Activated B cell treated with CpG ODN at 0.5 μM for 24 hours (primary cell): ENCODE results near the gene CNTN4. TPM values are rescaled to one million over a fixed set of nuclear protein-coding genes. Genes with fewer than 3 reads are reported as not detected.

Experiments used
- ATAC-seq: fragments of 200-7000 bp; cut with Tn5 transposase; one replicate; pipeline ENCODE4 v1.10.0; 2021; ENCODE audit warnings: low read depth, mild to moderate bottlenecking, moderate library complexity
- CTCF ChIA-PET: fragments of 350-600 bp; sonication (Branson Sonifier 250); formaldehyde crosslinking; loops from one replicate; lab custom pipeline; 2021; ENCODE audit warnings: antibody characterized with exemption; lab: Charles Lee
- POLR2A ChIA-PET: fragments of 350-600 bp; sonication (Branson Sonifier 250); formaldehyde crosslinking; loops from one replicate; lab custom pipeline; 2021; ENCODE audit warnings: antibody characterized with exemption; lab: Charles Lee
- DNase-seq: peaks from one replicate; pipeline ENCODE4 v3.0.0; 2022
- H3K27ac Mint-ChIP-seq: one replicate; pipeline ENCODE4 v1.8.0; 2020; ENCODE audit warnings: mixed read lengths
- H3K27me3 Mint-ChIP-seq: one replicate; pipeline ENCODE4 v1.8.0; 2021; ENCODE audit warnings: mixed read lengths
- H3K36me3 Mint-ChIP-seq: one replicate; pipeline ENCODE4 v1.8.0; 2021; ENCODE audit warnings: low read depth, mixed read lengths
- H3K4me1 Mint-ChIP-seq: one replicate; pipeline ENCODE4 v1.8.0; 2021; ENCODE audit warnings: mixed read lengths
- H3K4me3 Mint-ChIP-seq: one replicate; pipeline ENCODE4 v1.8.0; 2020; ENCODE audit warnings: mild to moderate bottlenecking, mixed read lengths
- H3K9me3 Mint-ChIP-seq: one replicate; pipeline ENCODE4 v1.8.0; 2020; ENCODE audit warnings: mixed read lengths
- intact Hi-C: fragments of 100-400 bp; cut with micrococcal nuclease; formaldehyde crosslinking; loops from one replicate; pipeline ENCODE4 v1.15.1; 2024
- total RNA-seq: library from RNA; stranded (reverse); gene quantifications from 2 replicates; pipeline ENCODE4 v1.2.3, GENCODE V29; 2022
- TF ChIP-seq, protein P1 (sequence below): fragments of 200-600 bp; IDR thresholded peaks from one replicate; pipeline ENCODE4 v1.8.0; 2022; ENCODE audit warnings: antibody characterized with exemption, mild to moderate bottlenecking

CNTN4 gene
- total RNA-seq, 1 donor from 2014 or later: not detected

DNA sequence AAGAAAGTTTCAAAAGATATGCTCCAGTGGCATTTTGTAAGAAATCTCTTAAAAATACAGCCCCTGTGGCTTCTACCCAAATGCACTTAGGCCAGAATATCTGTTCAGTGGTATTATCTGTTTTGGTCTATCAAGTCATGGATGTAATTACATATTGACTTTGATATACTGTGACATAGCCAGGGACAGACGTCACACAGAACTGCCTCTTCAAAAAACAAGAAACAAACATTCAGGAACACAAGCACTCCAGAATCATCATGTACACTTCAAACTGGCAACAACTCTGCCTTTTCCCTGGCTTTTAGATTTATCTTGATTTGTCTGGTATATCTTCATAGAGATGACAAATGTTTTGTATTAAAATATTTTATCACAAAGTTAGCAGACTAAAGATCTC lies 771.2 kb downstream of the CNTN4 start:
- intact Hi-C loops: no loop called here
- H3K4me1 Mint-ChIP-seq: no peaks in the 10 kb centered on the region
- ATAC-seq: no peak
- TF ChIP-seq, protein P1, sequence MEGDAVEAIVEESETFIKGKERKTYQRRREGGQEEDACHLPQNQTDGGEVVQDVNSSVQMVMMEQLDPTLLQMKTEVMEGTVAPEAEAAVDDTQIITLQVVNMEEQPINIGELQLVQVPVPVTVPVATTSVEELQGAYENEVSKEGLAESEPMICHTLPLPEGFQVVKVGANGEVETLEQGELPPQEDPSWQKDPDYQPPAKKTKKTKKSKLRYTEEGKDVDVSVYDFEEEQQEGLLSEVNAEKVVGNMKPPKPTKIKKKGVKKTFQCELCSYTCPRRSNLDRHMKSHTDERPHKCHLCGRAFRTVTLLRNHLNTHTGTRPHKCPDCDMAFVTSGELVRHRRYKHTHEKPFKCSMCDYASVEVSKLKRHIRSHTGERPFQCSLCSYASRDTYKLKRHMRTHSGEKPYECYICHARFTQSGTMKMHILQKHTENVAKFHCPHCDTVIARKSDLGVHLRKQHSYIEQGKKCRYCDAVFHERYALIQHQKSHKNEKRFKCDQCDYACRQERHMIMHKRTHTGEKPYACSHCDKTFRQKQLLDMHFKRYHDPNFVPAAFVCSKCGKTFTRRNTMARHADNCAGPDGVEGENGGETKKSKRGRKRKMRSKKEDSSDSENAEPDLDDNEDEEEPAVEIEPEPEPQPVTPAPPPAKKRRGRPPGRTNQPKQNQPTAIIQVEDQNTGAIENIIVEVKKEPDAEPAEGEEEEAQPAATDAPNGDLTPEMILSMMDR: no peak
- H3K27me3 Mint-ChIP-seq: no peaks in the 10 kb centered on the region
- no peak overlapping the region for H3K4me3 Mint-ChIP-seq
- ChIA-PET CTCF (no interaction called here), POLR2A (no interaction called here)
- no peak for DNase-seq
- H3K9me3 Mint-ChIP-seq: no peaks in the 10 kb centered on the region
- no peak overlapping the region for H3K27ac Mint-ChIP-seq
- H3K36me3 Mint-ChIP-seq: no peaks in the 10 kb centered on the region

DNA sequence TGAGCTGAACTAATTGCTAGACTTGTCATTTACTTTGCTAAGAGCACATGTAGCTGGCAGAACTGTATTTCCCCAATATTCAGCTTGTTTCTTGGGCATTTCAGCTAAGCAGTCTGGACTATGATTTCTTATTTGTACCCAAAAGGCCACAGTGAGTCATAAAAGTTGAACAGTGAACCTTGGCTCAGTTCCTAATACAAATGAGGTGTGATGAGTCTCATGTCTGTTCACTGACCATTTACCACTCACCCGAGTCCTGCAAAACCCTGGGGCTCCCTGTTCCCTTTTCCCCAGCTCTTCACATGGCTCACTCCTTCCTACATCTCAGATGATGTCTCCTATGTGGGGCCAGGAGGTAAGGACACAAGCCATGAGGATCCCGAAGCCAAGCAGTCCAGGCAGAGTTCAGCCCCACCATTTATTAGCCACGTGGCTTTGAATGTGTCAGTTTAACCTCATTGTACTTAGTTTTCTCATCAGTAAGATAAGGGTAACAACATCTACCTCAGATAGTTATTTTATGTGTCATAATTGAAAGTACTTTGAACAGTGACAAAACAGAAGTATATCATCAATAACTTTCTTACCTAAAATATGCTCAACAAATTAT lies 772.2 kb downstream of the CNTN4 start:
- ChIA-PET CTCF (no interaction called here), POLR2A (no interaction called here)
- Mint-ChIP-seq H3K4me1 (no peaks in the 10 kb centered on the region), H3K27me3 (no peaks in the 10 kb centered on the region), H3K9me3 (no peaks in the 10 kb centered on the region), H3K36me3 (no peaks in the 10 kb centered on the region), H3K4me3 (no peak overlapping the region), H3K27ac (no peak overlapping the region)
- intact Hi-C loops: no loop called here
- TF ChIP-seq, protein P1: no peak
- ATAC-seq (no peak), DNase-seq (no peak)

DNA sequence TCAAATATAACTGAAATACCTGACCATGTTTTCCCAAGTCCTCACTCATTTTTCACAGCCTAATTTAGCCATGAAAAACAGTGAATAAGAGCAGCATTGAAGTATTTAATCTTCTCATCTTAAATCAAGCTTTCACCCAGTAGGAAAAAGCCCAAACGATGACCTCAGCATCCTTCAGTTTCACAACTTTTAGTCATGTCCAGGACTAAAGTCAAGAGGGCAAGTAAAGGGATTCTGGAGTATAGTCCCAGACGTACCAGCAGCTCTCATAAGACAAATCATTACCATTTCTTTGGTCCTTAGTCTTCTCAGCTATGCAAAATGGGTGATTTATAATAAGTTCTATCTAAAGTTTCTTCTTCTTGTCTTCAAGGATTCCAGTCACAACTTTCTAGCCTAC lies 774.2 kb downstream of the CNTN4 start:
- intact Hi-C loops: no loop called here
- H3K9me3 Mint-ChIP-seq: no peaks in the 10 kb centered on the region
- no peaks in the 10 kb centered on the region for H3K4me1 Mint-ChIP-seq
- ATAC-seq (no peak), DNase-seq (no peak)
- H3K27ac Mint-ChIP-seq: no peak overlapping the region
- ChIA-PET POLR2A (no interaction called here), CTCF (no interaction called here)
- no peaks in the 10 kb centered on the region for H3K27me3 Mint-ChIP-seq
- no peaks in the 10 kb centered on the region for H3K36me3 Mint-ChIP-seq
- TF ChIP-seq, protein P1: no peak
- no peak overlapping the region for H3K4me3 Mint-ChIP-seq

DNA sequence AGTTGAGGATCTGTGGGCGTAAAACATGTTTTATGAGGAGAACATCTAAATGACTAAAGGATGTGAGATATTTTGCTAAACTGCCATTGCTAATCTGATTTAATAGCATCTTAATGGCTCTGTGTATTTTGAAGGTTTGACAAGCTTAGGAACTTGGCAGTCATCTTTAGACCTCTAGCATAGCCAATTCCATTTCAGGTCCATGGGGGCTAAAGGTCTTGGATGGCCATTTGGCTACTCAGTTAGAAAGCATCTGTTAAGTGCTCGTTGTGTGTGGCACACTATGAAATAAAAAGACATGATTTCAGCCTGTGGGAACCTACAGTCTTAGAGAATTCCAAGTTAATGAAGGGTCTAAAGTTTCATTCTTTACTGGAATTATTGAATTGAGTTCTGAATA lies 775.3 kb downstream of the CNTN4 start:
- no peaks in the 10 kb centered on the region for H3K27me3 Mint-ChIP-seq
- no peaks in the 10 kb centered on the region for H3K4me1 Mint-ChIP-seq
- CTCF ChIA-PET: no interaction called here
- TF ChIP-seq, protein P1: no peak
- H3K9me3 Mint-ChIP-seq: no peaks in the 10 kb centered on the region
- H3K27ac Mint-ChIP-seq: no peak overlapping the region
- no peaks in the 10 kb centered on the region for H3K36me3 Mint-ChIP-seq
- intact Hi-C loops: no loop called here
- H3K4me3 Mint-ChIP-seq: no peak overlapping the region
- DNase-seq: no peak
- ATAC-seq: no peak
- POLR2A ChIA-PET: no interaction called here

DNA sequence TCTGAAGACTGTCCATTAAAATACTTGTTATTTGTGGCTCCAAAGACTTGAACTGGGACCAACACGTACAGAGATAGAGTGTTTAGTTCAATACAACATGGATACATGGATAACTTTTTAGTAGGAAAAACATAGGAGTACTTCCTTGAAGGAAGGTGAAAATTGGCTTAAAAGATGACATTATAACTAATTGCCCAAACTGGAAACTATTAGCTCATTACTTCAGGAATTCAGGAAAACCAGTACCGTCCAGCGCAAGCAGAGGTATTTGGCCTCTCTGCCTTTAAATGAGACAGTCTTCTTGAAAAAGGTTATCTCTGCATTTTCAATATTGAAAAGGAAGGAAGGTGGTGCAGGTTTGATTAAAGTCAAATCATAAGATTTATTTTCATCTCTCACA lies 777.0 kb downstream of the CNTN4 start:
- H3K4me1 Mint-ChIP-seq: no peaks in the 10 kb centered on the region
- H3K27ac Mint-ChIP-seq: no peak overlapping the region
- TF ChIP-seq, protein P1: no peak
- POLR2A ChIA-PET: no interaction called here
- intact Hi-C loops: no loop called here
- CTCF ChIA-PET: no interaction called here
- ATAC-seq (no peak), DNase-seq (no peak)
- no peaks in the 10 kb centered on the region for H3K27me3 Mint-ChIP-seq
- no peaks in the 10 kb centered on the region for H3K9me3 Mint-ChIP-seq
- H3K4me3 Mint-ChIP-seq: no peak overlapping the region
- no peaks in the 10 kb centered on the region for H3K36me3 Mint-ChIP-seq
